CD14-positive monocyte (primary cell): ENCODE results near the gene ANKRD13B. TPM values are rescaled to one million over a fixed set of nuclear protein-coding genes. Genes with fewer than 3 reads are reported as not detected.

Experiments
- DNase-seq, 3 donors: peaks; one replicate each; pipeline ENCODE4 v3.0.0-alpha.2; 2011 to 2022
- H2AFZ ChIP-seq: 2 replicates; pipeline ENCODE4 v1.6.0; 2012; ENCODE audit warnings: mild to moderate bottlenecking, low read depth, low read length, inconsistent platforms; ENCODE audit not compliant: insufficient read depth, poor library complexity, severe bottlenecking
- H3K27ac ChIP-seq, 2 donors: 1 replicate in 1 of 2; 2 replicates in 1 of 2; pipeline ENCODE4 v1.5.1; 2012 to 2013; ENCODE audit warnings: low read length in 2 of 2, control low read depth in 1 of 2, inconsistent platforms in 1 of 2, low read depth in 1 of 2, mild to moderate bottlenecking in 1 of 2
- H3K27me3 ChIP-seq, 2 donors: one replicate each; pipeline versions ENCODE4 v1.6.0 to v1.6.1; 2011 to 2013; ENCODE audit warnings: low read length in 2 of 2; ENCODE audit not compliant: control insufficient read depth in 2 of 2, insufficient read depth in 2 of 2
- H3K36me3 ChIP-seq, 2 donors: replicated peaks in 1 of 2; 1 replicate in 1 of 2; 2 replicates in 1 of 2; pipeline versions ENCODE4 v1.5.1 to v1.6.1; 2012 to 2013; ENCODE audit warnings: low read length in 2 of 2, control low read depth in 1 of 2, inconsistent platforms in 1 of 2, mild to moderate bottlenecking in 1 of 2; ENCODE audit not compliant: insufficient read depth in 2 of 2, control insufficient read depth in 1 of 2
- H3K4me1 ChIP-seq, 2 donors: 1 replicate in 1 of 2; 2 replicates in 1 of 2; pipeline versions ENCODE4 v1.5.1 to v1.6.1; 2012 to 2013; ENCODE audit warnings: low read length in 2 of 2, control low read depth in 1 of 2, inconsistent platforms in 1 of 2, mild to moderate bottlenecking in 1 of 2, moderate library complexity in 1 of 2; ENCODE audit not compliant: insufficient read depth in 2 of 2, control insufficient read depth in 1 of 2
- H3K4me2 ChIP-seq: replicated peaks from 2 replicates; pipeline ENCODE3; 2012; ENCODE audit warnings: low read length, moderate library complexity, mild to moderate bottlenecking; ENCODE audit not compliant: poor library complexity, severe bottlenecking; ENCODE audit errors: extremely low read depth
- H3K4me3 ChIP-seq, 3 experiments: fragments of 200-600 bp in 1 of 3; sonication (generic) in 1 of 3; replicated peaks in 1 of 3; 1 replicate in 2 of 3; 2 replicates in 1 of 3; pipeline ENCODE4 v1.5.1; 2011 to 2013; ENCODE audit warnings: low read length in 3 of 3, mild to moderate bottlenecking in 3 of 3, control low read depth in 2 of 3, low read depth in 2 of 3, inconsistent platforms in 1 of 3, moderate library complexity in 1 of 3
- H3K79me2 ChIP-seq: 2 replicates; pipeline ENCODE4 v1.6.0; 2012; ENCODE audit warnings: mild to moderate bottlenecking, control low read depth, inconsistent platforms, low read length, moderate library complexity; ENCODE audit not compliant: insufficient read depth
- H3K9ac ChIP-seq: 2 replicates; pipeline ENCODE4 v1.6.0; 2017; ENCODE audit warnings: low read length, mild to moderate bottlenecking; ENCODE audit not compliant: insufficient read depth, poor library complexity, severe bottlenecking
- H3K9me3 ChIP-seq, 2 donors: replicated peaks in 1 of 2; 1 replicate in 1 of 2; 2 replicates in 1 of 2; pipeline versions ENCODE4 v1.5.1 to v1.6.1; 2012 to 2013; ENCODE audit warnings: low read length in 2 of 2, control low read depth in 1 of 2; ENCODE audit not compliant: control insufficient read depth in 1 of 2, insufficient read depth in 1 of 2
- H4K20me1 ChIP-seq: 2 replicates; pipeline ENCODE4 v1.6.0; 2012; ENCODE audit warnings: mild to moderate bottlenecking, low read length, control low read depth, moderate library complexity; ENCODE audit not compliant: insufficient read depth
- H3K27ac Mint-ChIP-seq, 7 donors: one replicate each; pipeline ENCODE4 v1.8.0; 2020; ENCODE audit warnings: mild to moderate bottlenecking in 7 of 7, mixed read lengths in 7 of 7, moderate library complexity in 6 of 7, inconsistent platforms in 2 of 7
- H3K27me3 Mint-ChIP-seq, 3 donors: one replicate each; pipeline ENCODE4 v1.8.0; 2021 to 2022; ENCODE audit warnings: low read depth in 3 of 3, mild to moderate bottlenecking in 3 of 3, mixed read lengths in 3 of 3, moderate library complexity in 3 of 3, inconsistent platforms in 1 of 3
- H3K36me3 Mint-ChIP-seq, 2 donors: one replicate each; pipeline ENCODE4 v1.8.0; 2020; ENCODE audit warnings: mixed read lengths in 2 of 2, inconsistent platforms in 1 of 2, mild to moderate bottlenecking in 1 of 2
- H3K4me1 Mint-ChIP-seq: one replicate; pipeline ENCODE4 v1.8.0; 2020; ENCODE audit warnings: mild to moderate bottlenecking, mixed read lengths
- H3K4me3 Mint-ChIP-seq, 2 donors: one replicate each; pipeline ENCODE4 v1.8.0; 2020; ENCODE audit warnings: mild to moderate bottlenecking in 2 of 2, mixed read lengths in 2 of 2, moderate library complexity in 1 of 2
- H3K9me3 Mint-ChIP-seq, 7 donors: one replicate each; pipeline ENCODE4 v1.8.0; 2020 to 2022; ENCODE audit warnings: mixed read lengths in 7 of 7, mild to moderate bottlenecking in 6 of 7, moderate library complexity in 6 of 7, inconsistent platforms in 2 of 7
- WGBS: methylation state at CpG from one replicate; pipeline ENCODE4 v1.1.5; 2013; ENCODE audit warnings: missing lambda C conversion rate; ENCODE audit not compliant: insufficient coverage; 5-methylcytosine and 5-hydroxymethylcytosine counted together
- intact Hi-C, 2 donors: fragments of 100-400 bp; cut with micrococcal nuclease; formaldehyde crosslinking; loops; one replicate each; pipeline versions ENCODE4 v1.15.0 to v1.15.1; 2023
- polyA plus RNA-seq, 3 donors: library from polyadenylated mRNA; depleted of rRNA in 1 of 3; unstranded in 2 of 3; stranded (reverse) in 1 of 3; fragments of 300-500 nt in 2 of 3; fragments of >200 nt in 1 of 3; fragmentation: Illumina TruSeq in 2 of 3; gene quantifications; 1 replicate in 2 of 3; 2 replicates in 1 of 3; pipeline ENCODE4 v1.2.3, GENCODE V29; 2012 to 2021
- TF ChIP-seq, protein P1 (sequence below): fragments of 200-600 bp; IDR thresholded peaks from one replicate; pipeline ENCODE4 v1.8.0; 2022; ENCODE audit warnings: antibody characterized with exemption, mild to moderate bottlenecking

ANKRD13B gene
- polyA plus RNA-seq, 3 donors = 0.37 TPM; not detected in 2

DNA sequence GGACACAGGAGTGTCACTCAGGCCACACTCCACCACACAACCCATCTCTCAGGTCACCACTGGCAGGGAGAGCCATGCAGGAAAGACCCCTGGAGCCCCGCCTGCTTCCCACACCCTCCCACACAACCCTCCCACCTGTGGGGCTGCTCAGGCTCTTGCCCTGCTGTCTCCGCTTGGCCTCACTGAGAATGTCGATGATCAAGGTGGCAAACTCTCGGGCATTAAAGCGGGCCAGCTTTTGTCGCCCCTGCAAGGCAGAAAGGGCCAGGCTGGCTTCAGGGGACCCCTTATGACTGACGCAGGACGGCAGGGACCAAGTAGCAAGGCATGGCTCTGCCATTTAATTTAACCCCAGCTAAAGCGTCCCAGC, 15.9 kb upstream of the ANKRD13B start:
- H3K4me1 Mint-ChIP-seq = peaks cover 5% of the 10 kb centered on the region
- Histone ChIP-seq H3K79me2 (peaks cover 4% of the 10 kb centered on the region), H3K9ac (no peak overlapping the region), H3K27me3 (no peaks in the 10 kb centered on the region), H3K9me3 (no peaks in the 10 kb centered on the region), H2AFZ (no peak overlapping the region), H3K4me1 (peaks cover 2 to 10% of the 10 kb centered on the region in 2 donors), H3K36me3 (peaks cover 71 to 83% of the 10 kb centered on the region in 2 donors), H3K4me3 (no peak overlapping the region), H4K20me1 (peaks cover 43% of the 10 kb centered on the region), H3K4me2 (no peak overlapping the region), H3K27ac (no peak overlapping the region)
- no peak for DNase-seq
- no peaks in the 10 kb centered on the region for H3K27me3 Mint-ChIP-seq
- intact Hi-C loops = no loop called here
- peak overlapping the region in 1 of 7 donors; percentile 49 for H3K27ac Mint-ChIP-seq
- H3K4me3 Mint-ChIP-seq = no peak overlapping the region
- peaks cover 56 to 86% of the 10 kb centered on the region in 2 donors for H3K36me3 Mint-ChIP-seq
- H3K9me3 Mint-ChIP-seq = no peaks in the 10 kb centered on the region
- WGBS = 100% methylated on average over 8 of the region's 9 CpGs
- TF ChIP-seq, protein P1, sequence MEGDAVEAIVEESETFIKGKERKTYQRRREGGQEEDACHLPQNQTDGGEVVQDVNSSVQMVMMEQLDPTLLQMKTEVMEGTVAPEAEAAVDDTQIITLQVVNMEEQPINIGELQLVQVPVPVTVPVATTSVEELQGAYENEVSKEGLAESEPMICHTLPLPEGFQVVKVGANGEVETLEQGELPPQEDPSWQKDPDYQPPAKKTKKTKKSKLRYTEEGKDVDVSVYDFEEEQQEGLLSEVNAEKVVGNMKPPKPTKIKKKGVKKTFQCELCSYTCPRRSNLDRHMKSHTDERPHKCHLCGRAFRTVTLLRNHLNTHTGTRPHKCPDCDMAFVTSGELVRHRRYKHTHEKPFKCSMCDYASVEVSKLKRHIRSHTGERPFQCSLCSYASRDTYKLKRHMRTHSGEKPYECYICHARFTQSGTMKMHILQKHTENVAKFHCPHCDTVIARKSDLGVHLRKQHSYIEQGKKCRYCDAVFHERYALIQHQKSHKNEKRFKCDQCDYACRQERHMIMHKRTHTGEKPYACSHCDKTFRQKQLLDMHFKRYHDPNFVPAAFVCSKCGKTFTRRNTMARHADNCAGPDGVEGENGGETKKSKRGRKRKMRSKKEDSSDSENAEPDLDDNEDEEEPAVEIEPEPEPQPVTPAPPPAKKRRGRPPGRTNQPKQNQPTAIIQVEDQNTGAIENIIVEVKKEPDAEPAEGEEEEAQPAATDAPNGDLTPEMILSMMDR = no peak

DNA sequence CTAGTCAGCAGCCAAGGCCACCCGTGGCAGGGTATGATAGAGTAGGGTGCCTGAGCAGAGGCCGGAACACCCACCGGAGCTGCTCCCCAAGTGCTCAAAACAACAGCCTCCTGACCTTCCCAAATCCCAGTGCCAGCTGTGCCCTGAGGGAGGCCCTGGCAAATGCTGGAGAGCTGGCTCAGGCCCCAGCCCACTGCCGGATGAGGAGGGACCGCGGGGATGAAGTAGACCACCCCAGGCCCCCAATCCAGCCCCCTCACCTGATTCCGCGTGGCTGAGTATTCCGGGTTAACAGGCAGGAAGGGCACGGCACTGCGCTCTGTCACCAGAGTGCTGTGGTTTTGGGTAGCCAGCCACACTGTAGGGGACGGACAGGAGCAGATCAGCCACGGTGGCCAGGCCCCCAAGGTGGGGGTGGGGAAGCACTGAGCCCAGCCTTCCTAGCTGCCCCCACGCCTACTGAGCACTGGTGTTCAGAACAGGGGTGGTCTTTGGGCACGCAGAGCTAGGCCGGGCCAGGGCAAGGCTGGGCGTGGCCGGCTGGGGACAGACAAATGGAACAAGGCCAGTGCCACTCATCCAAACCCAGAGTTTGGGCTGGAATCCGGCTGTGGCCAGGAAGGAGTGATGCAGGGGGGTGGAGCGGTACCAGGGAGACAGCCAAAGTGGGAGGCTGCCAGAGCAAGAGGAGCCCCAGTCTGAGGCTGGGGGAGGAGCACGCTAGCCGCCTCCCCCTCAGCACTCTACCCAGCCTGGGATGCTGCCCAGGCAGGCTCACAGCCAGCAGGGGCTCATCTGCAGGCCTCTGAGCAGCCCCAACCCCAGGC, 15.3 kb upstream of the ANKRD13B start:
- H3K27ac ChIP-seq = no peak overlapping the region
- intact Hi-C loops = no loop called here

More for the DNA sequence above, 15.3 kb upstream of the ANKRD13B start:
- H2AFZ ChIP-seq = no peak overlapping the region
- TF ChIP-seq, protein P1 = no peak
- Mint-ChIP-seq H3K9me3 (no peaks in the 10 kb centered on the region), H3K4me3 (peak overlapping the region in 1 of 2 donors; percentile 31), H3K36me3 (peaks cover 61 to 91% of the 10 kb centered on the region in 2 donors), H3K27ac (peak overlapping the region in 1 of 7 donors; percentile 30), H3K27me3 (no peaks in the 10 kb centered on the region), H3K4me1 (peaks cover 5% of the 10 kb centered on the region)
- H4K20me1 ChIP-seq = peaks cover 44% of the 10 kb centered on the region
- peaks cover 78 to 89% of the 10 kb centered on the region in 2 donors for H3K36me3 ChIP-seq
- H3K4me1 ChIP-seq = peaks cover 2 to 4% of the 10 kb centered on the region in 2 donors
- peaks cover 4% of the 10 kb centered on the region for H3K79me2 ChIP-seq
- no peaks in the 10 kb centered on the region for H3K27me3 ChIP-seq
- no peaks in the 10 kb centered on the region for H3K9me3 ChIP-seq
- no peak overlapping the region for H3K9ac ChIP-seq
- no peak overlapping the region for H3K4me3 ChIP-seq
- H3K4me2 ChIP-seq = no peak overlapping the region
- WGBS = 90% methylated on average over 12 of the region's 22 CpGs
- DNase-seq = no peak
